Trophoblast cell (in vitro differentiated cells and primary cell): ENCODE results near the gene CALU.

Experiments
- DNase-seq, 2 donors: peaks; one replicate each; pipeline ENCODE4 v3.0.0-alpha.2; 2016
- H2AFZ ChIP-seq: 2 replicates; pipeline ENCODE4 v1.6.1; 2013; ENCODE audit warnings: low read length, moderate library complexity, mild to moderate bottlenecking; ENCODE audit not compliant: insufficient read depth, poor library complexity
- H2AK5ac ChIP-seq: 2 replicates; pipeline ENCODE4 v1.6.1; 2013; ENCODE audit warnings: mild to moderate bottlenecking, low read length
- H2BK120ac ChIP-seq: 2 replicates; pipeline ENCODE4 v1.6.1; 2013; ENCODE audit warnings: low read length, mild to moderate bottlenecking, moderate library complexity; ENCODE audit not compliant: insufficient read depth, poor library complexity
- H2BK12ac ChIP-seq: 2 replicates; pipeline ENCODE4 v1.6.1; 2013; ENCODE audit warnings: mild to moderate bottlenecking, low read length, moderate library complexity
- H2BK5ac ChIP-seq: 2 replicates; pipeline ENCODE4 v1.6.1; 2013; ENCODE audit warnings: low read length, low read depth, moderate library complexity, mild to moderate bottlenecking; ENCODE audit not compliant: poor library complexity
- H3K14ac ChIP-seq: 2 replicates; pipeline ENCODE4 v1.6.1; 2013; ENCODE audit warnings: mild to moderate bottlenecking, low read length
- H3K18ac ChIP-seq: 2 replicates; pipeline ENCODE4 v1.6.1; 2013; ENCODE audit warnings: mild to moderate bottlenecking, low read length
- H3K23ac ChIP-seq: 2 replicates; pipeline ENCODE4 v1.6.1; 2013; ENCODE audit warnings: low read length
- H3K27ac ChIP-seq: 2 replicates; pipeline ENCODE4 v1.5.1; 2013; ENCODE audit warnings: low read depth, mild to moderate bottlenecking, inconsistent platforms, low read length, moderate library complexity
- H3K27me3 ChIP-seq: 2 replicates; pipeline ENCODE4 v1.6.1; 2013; ENCODE audit warnings: inconsistent platforms, mild to moderate bottlenecking, low read length, moderate library complexity; ENCODE audit not compliant: insufficient read depth
- H3K36me3 ChIP-seq, 2 experiments: 1 replicate in 1 of 2; 2 replicates in 1 of 2; pipeline ENCODE4 v1.6.1; 2013; ENCODE audit warnings: low read length in 2 of 2, mild to moderate bottlenecking in 2 of 2, moderate library complexity in 1 of 2; ENCODE audit not compliant: insufficient read depth in 2 of 2, control insufficient read depth in 1 of 2
- H3K4ac ChIP-seq: 2 replicates; pipeline ENCODE4 v1.6.1; 2013; ENCODE audit warnings: low read depth, mild to moderate bottlenecking, low read length, moderate library complexity
- H3K4me1 ChIP-seq, 2 experiments: 1 replicate in 1 of 2; 2 replicates in 1 of 2; pipeline ENCODE4 v1.6.1; 2013; ENCODE audit warnings: low read length in 2 of 2, mild to moderate bottlenecking in 2 of 2, moderate library complexity in 1 of 2; ENCODE audit not compliant: insufficient read depth in 2 of 2, control insufficient read depth in 1 of 2
- H3K4me2 ChIP-seq: 2 replicates; pipeline ENCODE4 v1.6.1; 2013; ENCODE audit warnings: inconsistent platforms, mild to moderate bottlenecking, low read length, moderate library complexity
- H3K4me3 ChIP-seq: 2 replicates; pipeline ENCODE4 v1.5.1; 2013; ENCODE audit warnings: mild to moderate bottlenecking, low read depth, low read length, inconsistent platforms
- H3K79me1 ChIP-seq: one replicate; pipeline ENCODE4 v1.6.1; 2013; ENCODE audit warnings: low read length
- H3K79me2 ChIP-seq: 2 replicates; pipeline ENCODE4 v1.6.1; 2013; ENCODE audit warnings: low read length, mild to moderate bottlenecking; ENCODE audit not compliant: control insufficient read depth, insufficient read depth, poor library complexity
- H3K9ac ChIP-seq: 2 replicates; pipeline ENCODE4 v1.6.1; 2013; ENCODE audit warnings: mild to moderate bottlenecking, low read length
- H3K9me3 ChIP-seq: 2 replicates; pipeline ENCODE4 v1.6.1; 2013; ENCODE audit warnings: low read depth, mild to moderate bottlenecking, control low read depth, inconsistent platforms, low read length; ENCODE audit not compliant: insufficient read depth
- H4K12ac ChIP-seq: 2 replicates; pipeline ENCODE4 v1.6.1; 2013; ENCODE audit warnings: low read depth, mild to moderate bottlenecking, low read length, moderate library complexity
- H4K8ac ChIP-seq: 2 replicates; pipeline ENCODE4 v1.6.1; 2013; ENCODE audit warnings: low read depth, mild to moderate bottlenecking, low read length, moderate library complexity
- H4K91ac ChIP-seq: one replicate; pipeline ENCODE4 v1.6.1; 2013; ENCODE audit warnings: low read depth, mild to moderate bottlenecking, low read length, moderate library complexity
- WGBS: extraction: QIAGEN DNeasy Blood & Tissue Kit; methylation state at CpG from one replicate; pipeline ENCODE4 v1.1.7; 2013; ENCODE audit warnings: missing lambda C conversion rate; ENCODE audit not compliant: insufficient read length, insufficient coverage; ENCODE audit errors: extremely low coverage; 5-methylcytosine and 5-hydroxymethylcytosine counted together

Gene CALU

GRCh38 chr7:128708235-128708634, 30.9 kb upstream of the CALU start:
- Histone ChIP-seq H2AK5ac (no peak overlapping the region), H3K23ac (no peak overlapping the region), H4K8ac (no peak overlapping the region), H4K91ac (no peak overlapping the region), H3K4me1 (peaks cover 5 to 10% of the 10 kb centered on the region in 2 experiments), H3K79me1 (no peaks in the 10 kb centered on the region), H3K27ac (no peak overlapping the region), H3K4me2 (no peak overlapping the region), H2BK12ac (no peak overlapping the region), H3K4ac (no peak overlapping the region), H3K4me3 (no peak overlapping the region), H2AFZ (no peak overlapping the region), H3K79me2 (no peaks in the 10 kb centered on the region), H3K14ac (no peak overlapping the region), H3K18ac (no peak overlapping the region), H3K9ac (no peak overlapping the region), H3K9me3 (no peaks in the 10 kb centered on the region), H4K12ac (no peak overlapping the region), H3K36me3 (no peaks in the 10 kb centered on the region), H2BK5ac (no peak overlapping the region), H3K27me3 (no peaks in the 10 kb centered on the region), H2BK120ac (no peak overlapping the region)
- WGBS: no CpG with 5 or more reads among the region's 3 CpGs
- no peak for DNase-seq

- no CpG with 5 or more reads among the region's 3 CpGs for WGBS
Observed at GRCh38 chr7:128708824-128709223, 30.3 kb upstream of the CALU start.

GRCh38 chr7:128710481-128710880, 28.7 kb upstream of the CALU start:
- H3K9ac ChIP-seq: no peak overlapping the region
- H3K9me3 ChIP-seq: no peaks in the 10 kb centered on the region
- DNase-seq: no peak
- H3K4me1 ChIP-seq: peaks cover 5 to 6% of the 10 kb centered on the region in 2 experiments
- H3K79me1 ChIP-seq: no peaks in the 10 kb centered on the region
- H3K14ac ChIP-seq: no peak overlapping the region
- no peak overlapping the region for H2BK5ac ChIP-seq
- H3K4me3 ChIP-seq: no peak overlapping the region
- no peak overlapping the region for H4K12ac ChIP-seq
- H3K18ac ChIP-seq: no peak overlapping the region
- no peak overlapping the region for H2BK12ac ChIP-seq
- H4K91ac ChIP-seq: no peak overlapping the region
- no peak overlapping the region for H3K27ac ChIP-seq
- no peak overlapping the region for H4K8ac ChIP-seq
- H3K79me2 ChIP-seq: no peaks in the 10 kb centered on the region
- WGBS: no CpG with 5 or more reads among the region's 6 CpGs
- no peak overlapping the region for H2AFZ ChIP-seq
- no peak overlapping the region for H2AK5ac ChIP-seq
- no peak overlapping the region for H3K23ac ChIP-seq
- H3K4ac ChIP-seq: no peak overlapping the region
- H3K4me2 ChIP-seq: no peak overlapping the region
- no peaks in the 10 kb centered on the region for H3K27me3 ChIP-seq
- H2BK120ac ChIP-seq: no peak overlapping the region
- H3K36me3 ChIP-seq: no peaks in the 10 kb centered on the region

More at GRCh38 chr7:128708824-128709223, 30.3 kb upstream of the CALU start:
- H3K79me2 ChIP-seq: no peaks in the 10 kb centered on the region
- DNase-seq: no peak
- H3K4me3 ChIP-seq: no peak overlapping the region
- H3K27me3 ChIP-seq: no peaks in the 10 kb centered on the region
- H3K23ac ChIP-seq: no peak overlapping the region
- no peak overlapping the region for H2BK5ac ChIP-seq
- no peaks in the 10 kb centered on the region for H3K79me1 ChIP-seq
- no peaks in the 10 kb centered on the region for H3K9me3 ChIP-seq
- H2BK120ac ChIP-seq: no peak overlapping the region
- peaks cover 5 to 7% of the 10 kb centered on the region in 2 experiments for H3K4me1 ChIP-seq
- no peak overlapping the region for H3K4me2 ChIP-seq
- no peak overlapping the region for H4K8ac ChIP-seq
- no peak overlapping the region for H3K4ac ChIP-seq
- H2AFZ ChIP-seq: no peak overlapping the region
- no peak overlapping the region for H4K12ac ChIP-seq
- H4K91ac ChIP-seq: no peak overlapping the region
- H2BK12ac ChIP-seq: no peak overlapping the region
- H3K9ac ChIP-seq: no peak overlapping the region
- no peak overlapping the region for H3K27ac ChIP-seq
- H2AK5ac ChIP-seq: no peak overlapping the region
- H3K36me3 ChIP-seq: no peaks in the 10 kb centered on the region
- H3K18ac ChIP-seq: no peak overlapping the region
- no peak overlapping the region for H3K14ac ChIP-seq

- no peak for DNase-seq
- H2BK120ac ChIP-seq: no peak overlapping the region
Observed at GRCh38 chr7:128713794-128714193, 25.4 kb upstream of the CALU start.

More at GRCh38 chr7:128713794-128714193, 25.4 kb upstream of the CALU start:
- H3K4ac ChIP-seq: no peak overlapping the region
- H3K9me3 ChIP-seq: no peaks in the 10 kb centered on the region
- H2AFZ ChIP-seq: no peak overlapping the region
- H3K14ac ChIP-seq: no peak overlapping the region
- H3K4me2 ChIP-seq: no peak overlapping the region
- no peak overlapping the region for H3K27ac ChIP-seq
- no peak overlapping the region for H3K4me3 ChIP-seq
- no peak overlapping the region for H3K9ac ChIP-seq
- H3K79me2 ChIP-seq: no peaks in the 10 kb centered on the region
- no CpG with 5 or more reads among the region's 2 CpGs for WGBS
- no peak overlapping the region for H3K23ac ChIP-seq
- no peak overlapping the region for H4K91ac ChIP-seq
- no peak overlapping the region for H4K12ac ChIP-seq
- no peaks in the 10 kb centered on the region for H3K79me1 ChIP-seq
- no peaks in the 10 kb centered on the region for H3K36me3 ChIP-seq
- peaks cover 0 to 2% of the 10 kb centered on the region in 2 experiments for H3K4me1 ChIP-seq
- no peak overlapping the region for H2BK12ac ChIP-seq
- no peak overlapping the region for H2AK5ac ChIP-seq
- no peaks in the 10 kb centered on the region for H3K27me3 ChIP-seq
- no peak overlapping the region for H4K8ac ChIP-seq
- H2BK5ac ChIP-seq: no peak overlapping the region
- no peak overlapping the region for H3K18ac ChIP-seq
